NCI-H2107 treated with DMSO at 0.1 percent for 48 hours (cell line): ENCODE measurements around the gene MECR.
A peak's percentile ranks its signal among the peaks of the same experiment; 100 is the strongest.
"Not testable (repeated sequence)": the region's sequence is repeated elsewhere in the genome, so short reads cannot be mapped to it uniquely, and the experiment has no call there.

ENCODE experiments used
- DNase-seq: peaks from one replicate; lab custom pipeline; 2025; ENCODE audit not compliant: unreplicated experiment; lab: John Stamatoyannopoulos, UW

Gene MECR

GRCh38 chr1:29237129-29237821 is 6.5 kb upstream of the MECR start:
- no peak for DNase-seq

- no peak for DNase-seq
These were observed 6.0 kb upstream of the MECR start for GRCh38 chr1:29236712-29237128.

DNA sequence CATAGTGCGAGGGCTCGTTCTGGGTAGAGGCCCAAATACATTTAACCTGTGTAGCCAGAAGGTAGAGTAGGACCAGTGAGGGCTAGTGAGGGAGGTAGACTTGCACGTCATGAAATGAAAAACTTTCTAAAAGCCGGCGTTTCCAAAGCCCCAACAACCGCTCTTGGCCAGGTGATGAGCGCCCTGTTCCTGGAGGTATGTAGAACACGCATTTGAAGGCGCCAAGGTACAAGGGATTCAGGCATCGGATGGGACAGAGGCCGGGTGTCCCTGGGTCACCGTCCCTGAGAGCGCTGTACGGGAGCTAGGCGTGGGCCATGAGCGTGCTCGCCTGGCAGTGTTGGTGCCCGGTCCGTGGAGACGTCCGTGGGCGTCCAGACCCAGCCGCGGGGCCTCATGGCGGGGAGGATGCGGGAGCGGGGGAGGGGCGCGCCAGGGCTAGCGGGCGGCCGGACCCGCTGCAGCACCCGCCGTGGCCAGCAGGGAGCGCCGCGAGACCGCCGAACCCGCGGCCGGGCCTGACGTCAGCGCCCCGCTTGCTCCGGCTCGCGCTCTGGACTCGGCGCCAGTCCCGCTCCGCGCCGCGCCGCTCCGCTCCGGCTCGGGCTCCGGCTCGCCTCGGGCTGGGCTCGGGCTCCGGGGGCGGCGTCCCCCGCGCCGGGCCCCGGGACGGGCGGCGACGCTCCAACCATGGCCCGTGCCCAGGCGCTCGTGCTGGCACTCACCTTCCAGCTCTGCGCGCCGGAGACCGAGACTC is 5.4 kb upstream of the MECR start, which contains the start of gene PTPRU:
Gene PTPRU (plus strand): TSS at position 568 of the 757 bp plus-strand sequence. CDS start 123 bp downstream, at position 691.
- DNase-seq = no peak

- not testable (repeated sequence) for DNase-seq
These were observed 4.1 kb upstream of the MECR start for GRCh38 chr1:29234881-29235280.

DNA sequence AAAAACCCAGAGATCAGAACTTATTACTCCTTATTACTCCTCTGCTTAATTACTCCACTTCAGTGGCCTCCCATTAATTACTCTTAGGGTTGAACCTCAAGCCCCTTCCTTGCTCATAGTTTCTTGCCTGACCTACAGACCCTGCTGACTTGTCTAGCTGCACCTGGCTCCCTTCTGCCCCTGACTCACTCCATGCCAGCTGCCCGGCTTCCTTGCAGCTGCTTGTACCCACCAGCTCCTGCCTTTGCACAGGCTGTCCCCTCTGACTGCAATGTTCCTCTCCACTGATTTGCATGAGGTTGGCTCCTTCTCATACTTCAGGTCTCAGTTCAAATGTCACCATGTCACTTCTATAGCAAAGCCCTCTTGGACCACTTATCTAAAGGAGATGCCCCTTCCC is 3.7 kb upstream of the MECR start:
- no peak for DNase-seq

DNA sequence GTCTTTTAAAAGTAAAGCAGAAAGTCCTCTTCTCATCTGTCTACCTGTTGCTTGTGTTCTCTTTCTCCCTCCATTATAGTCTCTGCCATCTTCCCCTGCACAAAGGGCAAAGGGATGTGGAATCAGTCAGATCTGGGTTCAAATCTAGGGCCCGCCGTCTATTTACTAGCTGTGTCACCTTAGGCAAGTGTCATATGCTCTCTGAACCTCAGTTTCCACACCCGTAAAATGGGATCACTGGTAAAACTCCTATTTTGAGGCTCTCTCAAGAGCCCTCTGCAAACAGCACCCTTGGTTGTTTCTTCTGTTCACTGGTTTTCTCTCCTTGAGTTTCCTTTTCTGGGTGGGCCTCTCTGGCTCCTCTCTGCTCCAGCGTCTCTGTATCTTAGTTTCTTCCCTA is 3.0 kb upstream of the MECR start:
- DNase-seq = no peak

- DNase-seq = no peak
These were observed 1.7 kb upstream of the MECR start for GRCh38 chr1:29232387-29232786.

GRCh38 chr1:29230204-29230552 is 556 bp downstream of the MECR start:
- no peak for DNase-seq

- DNase-seq = peak; percentile 58
These were observed 3.2 kb downstream of the MECR start for GRCh38 chr1:29227511-29227910.

GRCh38 chr1:29225361-29225760 is 5.4 kb downstream of the MECR start:
- no peak for DNase-seq

DNA sequence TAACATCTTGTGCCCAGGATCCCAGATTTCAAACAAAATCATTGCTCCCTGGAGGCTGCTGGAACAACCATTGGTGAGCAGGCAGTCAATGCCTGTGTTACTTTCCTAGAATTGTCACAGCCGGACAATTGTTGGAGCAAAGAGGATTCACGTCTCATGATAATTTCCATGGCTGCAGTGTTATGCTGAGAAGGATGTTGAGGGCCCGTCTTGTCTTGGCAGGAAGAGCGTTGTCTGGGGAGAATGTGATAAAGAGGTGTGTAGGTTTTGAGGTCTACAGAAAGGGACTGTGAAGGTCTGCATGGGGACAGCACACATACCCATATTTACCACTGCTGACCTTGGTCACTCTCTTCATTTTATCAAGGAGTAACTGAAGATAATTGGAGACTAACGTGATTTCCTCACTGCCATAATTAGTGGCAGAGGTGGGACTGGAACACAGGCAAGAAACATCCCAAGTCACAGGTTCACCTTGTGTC is 6.3 kb downstream of the MECR start:
- DNase-seq = no peak

- DNase-seq = no peak
These were observed 7.2 kb downstream of the MECR start for GRCh38 chr1:29223521-29223920.

- no peak for DNase-seq
These were observed 8.0 kb downstream of the MECR start for GRCh38 chr1:29222686-29223085.

- DNase-seq = not testable (repeated sequence)
These were observed 8.5 kb downstream of the MECR start for GRCh38 chr1:29222260-29222659.

GRCh38 chr1:29221296-29221695 is 9.4 kb downstream of the MECR start:
- no peak for DNase-seq

GRCh38 chr1:29218223-29218622 is 12.5 kb downstream of the MECR start:
- DNase-seq = no peak

DNA sequence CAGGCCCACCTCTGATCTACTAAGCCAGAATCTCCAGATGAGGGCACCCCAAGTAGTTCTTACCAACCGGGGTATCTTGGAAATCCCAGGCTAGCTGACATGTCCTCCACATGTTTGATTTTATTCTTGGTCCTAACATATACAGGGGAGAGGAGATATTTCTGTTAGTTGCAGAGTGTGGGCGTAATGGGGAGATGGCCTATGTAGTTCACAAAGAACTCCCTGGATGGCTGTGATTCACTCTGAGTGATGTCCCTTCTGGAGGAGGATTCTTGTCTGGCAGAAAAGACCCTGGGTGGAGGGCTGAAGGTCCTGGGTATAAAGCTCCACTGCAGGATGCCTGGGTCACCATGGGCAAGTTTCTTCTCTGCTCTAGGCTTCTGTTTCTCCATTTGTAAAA is 13.1 kb downstream of the MECR start:
- DNase-seq = no peak

GRCh38 chr1:29213055-29213454 is 17.7 kb downstream of the MECR start:
- DNase-seq = peak; percentile 85

GRCh38 chr1:29211086-29212030 is 19.4 kb downstream of the MECR start:
- no peak for DNase-seq

GRCh38 chr1:29210278-29211085 is 20.3 kb downstream of the MECR start:
- DNase-seq = no peak
